ENCODE measurements around the gene AFF2.
"Not testable (repeated sequence)": the region's sequence is repeated elsewhere in the genome, so short reads cannot be mapped to it uniquely, and the experiment has no call there.

GRCh38 chrX:148669175-148669574, 168.8 kb downstream of the AFF2 start:
- TF ChIP-seq POLR2A, CTCF (IDR thresholded peaks at IDR 0.05): not testable (repeated sequence)

All from esophagus squamous epithelium (tissue), 4 donors.